ENCODE measurements around the gene SLBP. TPM values are rescaled to one million over a fixed set of nuclear protein-coding genes. Genes with fewer than 3 reads are reported as not detected.

SLBP gene
- polyA plus RNA-seq, 4 donors = 25.5 to 38.4 (median 27.9) TPM

GRCh38 chr4:1644891-1645657 lies 67.0 kb downstream of the SLBP start:
- no peak overlapping the region for H3K27ac ChIP-seq (ENCODE audit: low read depth in 1 of 3, low read length in 2 of 3)
- no peaks in the 10 kb centered on the region for H3K36me3 ChIP-seq (ENCODE audit: control insufficient read depth in 3 of 3, insufficient read depth in 2 of 3, low read depth in 1 of 3, low read length in 3 of 3)
- WGBS, 3 donors = 62 to 86% (median 75%) methylated on average over 21 of the region's 21 CpGs
- no peak for FAIRE-seq
- no peak overlapping the region for H3K4me3 ChIP-seq (ENCODE audit: low read depth in 1 of 3, low read length in 3 of 3)
- DNase-seq = no peak
- peaks cover 0 to 8% (median 0%) of the 10 kb centered on the region in 3 donors for H3K4me1 ChIP-seq (ENCODE audit: control insufficient read depth in 3 of 3, insufficient read depth in 2 of 3, low read depth in 1 of 3, low read length in 2 of 3)
- no peaks in the 10 kb centered on the region for H3K27me3 ChIP-seq (ENCODE audit: control insufficient read depth in 3 of 3, insufficient read depth in 3 of 3, low read length in 3 of 3)
- H3K9me3 ChIP-seq (ENCODE audit: control insufficient read depth in 2 of 2, insufficient read depth in 1 of 2, low read depth in 1 of 2, low read length in 1 of 2) = no peaks in the 10 kb centered on the region

- peaks cover 0 to 13% (median 0%) of the 10 kb centered on the region in 3 donors for H3K4me1 ChIP-seq (ENCODE audit: control insufficient read depth in 3 of 3, insufficient read depth in 2 of 3, low read depth in 1 of 3, low read length in 2 of 3)
- no peak for FAIRE-seq
- H3K27ac ChIP-seq (ENCODE audit: low read depth in 1 of 3, low read length in 2 of 3) = no peak overlapping the region
- DNase-seq = no peak
- H3K9me3 ChIP-seq (ENCODE audit: control insufficient read depth in 2 of 2, insufficient read depth in 1 of 2, low read depth in 1 of 2, low read length in 1 of 2) = no peaks in the 10 kb centered on the region
- H3K4me3 ChIP-seq (ENCODE audit: low read depth in 1 of 3, low read length in 3 of 3) = no peak overlapping the region
- no peaks in the 10 kb centered on the region for H3K27me3 ChIP-seq (ENCODE audit: control insufficient read depth in 3 of 3, insufficient read depth in 3 of 3, low read length in 3 of 3)
- 91 to 94% (median 93%) methylated on average over 45 to 48 of the region's 48 CpGs for WGBS, 3 donors
- no peaks in the 10 kb centered on the region for H3K36me3 ChIP-seq (ENCODE audit: control insufficient read depth in 3 of 3, insufficient read depth in 2 of 3, low read depth in 1 of 3, low read length in 3 of 3)
Measured at GRCh38 chr4:1643971-1644735, 68.0 kb downstream of the SLBP start.

Other genes with a start within 250 kb of the SLBP start
- gene FAM53A, start 28.0 kb downstream of the SLBP start, polyA plus RNA-seq = 1 to 10 TPM in 1 of 4 donors, under 1 TPM in 2, not detected in 1; 0.27 to 1.1 (median 0.97) TPM
- 10 to 100 TPM; 18.6 to 47.2 (median 26.0) TPM for gene TMEM129, start 9.0 kb upstream of the SLBP start, polyA plus RNA-seq
- gene TACC3, start 9.2 kb upstream of the SLBP start, polyA plus RNA-seq = 10 to 100 TPM; 11.9 to 41.4 (median 18.5) TPM
- gene FGFR3, start 81.0 kb upstream of the SLBP start, polyA plus RNA-seq = 100 to 1,000 TPM in 1 of 4 donors, 10 to 100 TPM in 3; 13.8 to 267 (median 35.7) TPM
- gene LETM1, start 143.8 kb upstream of the SLBP start, polyA plus RNA-seq = 10 to 100 TPM; 19.7 to 28.5 (median 23.1) TPM
- 10 to 100 TPM in 3 of 4 donors, 1 to 10 TPM in 1; 8.4 to 46.4 (median 22.5) TPM for gene NSD2, start 159.1 kb upstream of the SLBP start, polyA plus RNA-seq